ENCODE data around the gene DLEC1.
"Not testable (repeated sequence)": the region's sequence is repeated elsewhere in the genome, so short reads cannot be mapped to it uniquely, and the experiment has no call there.

Gene DLEC1

GRCh38 chr3:38046821-38047220 lies 7.8 kb downstream of the DLEC1 start:
- no peak for DNase-seq

GRCh38 chr3:38047896-38048295 lies 8.9 kb downstream of the DLEC1 start:
- no peak for DNase-seq

- DNase-seq = no peak
These were observed 10.5 kb downstream of the DLEC1 start for GRCh38 chr3:38049358-38050126.

- no peak for DNase-seq
These were observed 12.1 kb downstream of the DLEC1 start for GRCh38 chr3:38051131-38051530.

GRCh38 chr3:38053286-38053685 lies 14.3 kb downstream of the DLEC1 start:
- DNase-seq = not testable (repeated sequence)

GRCh38 chr3:38053813-38054498 lies 14.9 kb downstream of the DLEC1 start:
- not testable (repeated sequence) for DNase-seq

- DNase-seq = no peak
These were observed 15.5 kb downstream of the DLEC1 start for GRCh38 chr3:38054499-38055001.

- no peak for DNase-seq
These were observed 20.1 kb downstream of the DLEC1 start for GRCh38 chr3:38059148-38059547.

- DNase-seq = no peak
These were observed 20.6 kb downstream of the DLEC1 start for GRCh38 chr3:38059591-38059990.

- no peak for DNase-seq
These were observed 23.8 kb downstream of the DLEC1 start for GRCh38 chr3:38062809-38063208.

- DNase-seq = not testable (repeated sequence)
These were observed 25.4 kb downstream of the DLEC1 start for GRCh38 chr3:38064453-38064852.

- no peak for DNase-seq
These were observed 28.7 kb downstream of the DLEC1 start for GRCh38 chr3:38067508-38068233.

GRCh38 chr3:38070013-38070412 lies 31.0 kb downstream of the DLEC1 start:
- no peak for DNase-seq

- DNase-seq = not testable (repeated sequence)
These were observed 38.1 kb downstream of the DLEC1 start for GRCh38 chr3:38077073-38077472.

GRCh38 chr3:38082296-38082695 lies 43.3 kb downstream of the DLEC1 start:
- not testable (repeated sequence) for DNase-seq

GRCh38 chr3:38083254-38083653 lies 44.2 kb downstream of the DLEC1 start:
- DNase-seq = not testable (repeated sequence)

GRCh38 chr3:38083871-38084333 lies 44.9 kb downstream of the DLEC1 start:
- no peak for DNase-seq

- DNase-seq = no peak
These were observed 45.6 kb downstream of the DLEC1 start for GRCh38 chr3:38084334-38085310.

GRCh38 chr3:38085311-38085942 lies 46.4 kb downstream of the DLEC1 start:
- no peak for DNase-seq

- no peak for DNase-seq
These were observed 46.9 kb downstream of the DLEC1 start for GRCh38 chr3:38085943-38086324.

- DNase-seq = no peak
These were observed 47.5 kb downstream of the DLEC1 start for GRCh38 chr3:38086496-38086895.

- not testable (repeated sequence) for DNase-seq
These were observed 48.3 kb downstream of the DLEC1 start for GRCh38 chr3:38087278-38087677.
